OCI-LY3 (cell line): ENCODE results near the gene NPAT.

Experiments
- EZH2phosphoT487 ChIP-seq: fragments of 200-600 bp; shearing (Covaris generic); IDR thresholded peaks from 2 replicates; pipeline ENCODE4 v1.6.1; 2018; ENCODE audit warnings: antibody characterized with exemption, mixed run types, low read depth
- TF ChIP-seq, protein P1 (sequence below): fragments of 200-600, 300-600 bp; sonication (generic); IDR thresholded peaks from 2 replicates; pipeline ENCODE4 v1.5.1; 2014; ENCODE audit warnings: antibody characterized with exemption, low read length, low read depth

DNA sequence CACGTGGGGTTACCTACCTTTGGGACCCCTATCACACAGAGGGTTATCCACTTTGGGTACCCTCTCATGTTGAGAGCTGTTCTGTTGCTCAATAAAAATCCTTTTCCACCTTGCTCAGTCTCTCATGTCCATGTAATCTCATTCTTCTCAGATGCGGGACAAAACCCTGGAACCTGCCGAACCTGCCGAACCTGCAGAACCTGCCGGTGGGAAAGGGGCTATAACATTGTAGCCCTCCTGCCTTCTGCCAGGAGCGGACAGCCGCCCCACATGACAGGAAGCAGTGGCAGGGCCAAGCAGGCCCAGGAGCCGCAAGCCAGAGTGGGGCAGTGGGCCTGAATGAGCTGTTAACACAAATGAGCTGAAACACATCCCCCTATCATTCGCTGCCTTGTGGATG lies 18.1 kb downstream of the NPAT start:
- TF ChIP-seq, protein P1, sequence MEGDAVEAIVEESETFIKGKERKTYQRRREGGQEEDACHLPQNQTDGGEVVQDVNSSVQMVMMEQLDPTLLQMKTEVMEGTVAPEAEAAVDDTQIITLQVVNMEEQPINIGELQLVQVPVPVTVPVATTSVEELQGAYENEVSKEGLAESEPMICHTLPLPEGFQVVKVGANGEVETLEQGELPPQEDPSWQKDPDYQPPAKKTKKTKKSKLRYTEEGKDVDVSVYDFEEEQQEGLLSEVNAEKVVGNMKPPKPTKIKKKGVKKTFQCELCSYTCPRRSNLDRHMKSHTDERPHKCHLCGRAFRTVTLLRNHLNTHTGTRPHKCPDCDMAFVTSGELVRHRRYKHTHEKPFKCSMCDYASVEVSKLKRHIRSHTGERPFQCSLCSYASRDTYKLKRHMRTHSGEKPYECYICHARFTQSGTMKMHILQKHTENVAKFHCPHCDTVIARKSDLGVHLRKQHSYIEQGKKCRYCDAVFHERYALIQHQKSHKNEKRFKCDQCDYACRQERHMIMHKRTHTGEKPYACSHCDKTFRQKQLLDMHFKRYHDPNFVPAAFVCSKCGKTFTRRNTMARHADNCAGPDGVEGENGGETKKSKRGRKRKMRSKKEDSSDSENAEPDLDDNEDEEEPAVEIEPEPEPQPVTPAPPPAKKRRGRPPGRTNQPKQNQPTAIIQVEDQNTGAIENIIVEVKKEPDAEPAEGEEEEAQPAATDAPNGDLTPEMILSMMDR, result no peak
- TF ChIP-seq EZH2phosphoT487, result no peak
